ENCODE measurements around the gene GRIA4.

Gene GRIA4

DNA sequence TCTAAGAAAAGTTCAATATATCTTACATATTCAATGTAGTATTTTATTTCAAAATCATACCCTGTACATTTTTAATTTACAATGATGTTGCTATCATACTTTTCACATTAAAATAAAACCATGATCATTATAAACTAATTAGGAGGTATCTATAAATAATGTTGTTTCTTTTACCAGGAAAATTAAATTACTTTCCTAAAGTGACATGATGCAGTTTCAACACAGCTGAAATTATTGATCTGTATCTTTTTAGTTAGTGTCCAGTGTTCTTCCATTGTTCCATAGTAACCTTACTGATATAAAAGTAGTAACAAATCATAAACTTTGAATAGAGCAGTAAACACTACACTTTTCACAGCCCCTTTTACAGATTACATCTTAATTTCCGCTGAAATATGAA lies 29.7 kb downstream of the GRIA4 start:
- no peak for DNase-seq

DNA sequence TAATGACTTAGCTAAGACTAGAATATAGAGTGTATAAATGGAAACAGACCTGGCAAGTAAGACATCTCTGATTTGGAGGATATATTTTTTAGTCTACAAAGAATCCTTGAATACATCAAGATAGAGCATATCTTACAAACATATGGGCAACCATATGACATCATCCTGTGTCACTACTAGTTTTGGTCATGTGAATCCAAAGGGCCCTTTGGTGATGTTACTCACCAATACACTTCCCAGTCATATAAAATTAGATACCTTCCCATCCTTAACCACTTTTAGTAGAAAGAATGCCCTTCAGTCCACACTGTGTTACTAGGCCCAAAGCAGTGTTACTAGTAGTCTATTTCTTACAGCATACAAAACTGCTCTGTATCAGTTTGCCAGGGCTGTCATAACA lies 31.6 kb downstream of the GRIA4 start:
- no peak for DNase-seq

DNA sequence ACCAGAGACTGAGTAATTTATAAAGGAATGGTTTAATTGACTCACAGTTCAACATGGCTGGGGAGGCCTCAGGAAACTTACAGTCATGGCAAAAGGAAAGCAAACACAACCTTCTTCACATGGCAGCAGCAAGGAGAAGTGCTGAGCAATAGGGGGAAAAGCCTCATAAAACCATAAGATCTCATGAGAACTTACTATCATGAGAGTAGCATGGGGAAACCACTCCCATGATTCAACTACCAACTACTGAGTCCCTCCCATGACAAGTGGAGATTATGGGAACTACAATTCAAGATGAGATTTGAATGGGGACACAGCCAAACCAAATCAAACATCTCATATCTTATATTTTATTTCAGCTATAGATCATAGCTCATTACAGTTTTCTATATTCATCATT lies 33.0 kb downstream of the GRIA4 start:
- DNase-seq, result no peak

DNA sequence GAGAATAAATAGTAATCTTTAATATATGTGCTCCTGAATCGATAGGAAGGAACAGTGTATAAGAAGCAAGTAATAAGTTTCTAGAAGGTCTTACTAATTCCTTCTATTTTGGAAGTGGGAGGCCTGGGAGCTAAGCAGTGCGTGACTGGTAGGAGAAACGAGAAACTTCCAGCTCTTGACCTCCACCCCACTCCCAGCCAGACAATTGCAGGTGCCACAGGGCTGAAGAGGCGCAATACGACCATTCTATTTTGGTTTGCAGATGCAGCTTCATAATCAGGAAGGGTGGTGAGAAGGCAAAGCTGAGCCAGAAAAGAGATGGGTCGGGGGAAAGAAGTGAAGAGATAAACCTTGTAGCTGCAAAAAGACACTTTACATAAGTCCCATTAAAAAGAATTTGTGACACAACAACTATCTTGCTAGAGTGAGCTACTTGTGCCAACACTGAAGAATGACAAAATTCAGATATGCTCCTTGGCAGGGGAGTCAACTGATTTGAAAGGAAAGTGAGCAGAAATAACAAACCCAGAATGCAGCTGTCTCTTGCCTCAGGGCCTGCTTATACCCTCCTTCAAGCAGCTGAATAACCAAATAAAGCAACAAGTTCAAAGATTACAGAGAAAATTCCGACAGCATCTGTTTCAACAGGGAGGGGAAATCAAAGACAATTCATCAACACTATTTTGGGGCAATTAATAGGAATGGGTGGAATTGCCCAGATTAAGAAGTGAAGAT lies 35.1 kb downstream of the GRIA4 start:
- no peak for DNase-seq

DNA sequence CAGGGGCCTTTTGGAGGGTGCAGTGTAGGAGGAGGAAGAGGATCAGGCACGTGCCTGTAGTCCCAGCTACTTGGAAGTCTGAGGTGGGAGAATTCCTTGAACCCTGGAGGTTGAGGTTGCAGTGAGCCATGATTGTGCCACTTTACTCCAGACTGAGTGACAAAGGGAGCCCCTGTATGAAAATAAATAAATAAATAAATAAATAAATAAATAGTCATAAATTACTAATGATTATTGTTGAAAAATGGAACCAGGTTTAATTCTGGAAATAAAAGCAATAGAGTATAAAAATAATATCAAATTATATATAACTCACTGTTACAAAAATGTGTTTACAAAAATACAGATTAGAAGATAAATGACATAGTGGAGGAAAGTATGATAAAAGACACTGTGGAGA lies 37.9 kb downstream of the GRIA4 start:
- DNase-seq, result no peak

DNA sequence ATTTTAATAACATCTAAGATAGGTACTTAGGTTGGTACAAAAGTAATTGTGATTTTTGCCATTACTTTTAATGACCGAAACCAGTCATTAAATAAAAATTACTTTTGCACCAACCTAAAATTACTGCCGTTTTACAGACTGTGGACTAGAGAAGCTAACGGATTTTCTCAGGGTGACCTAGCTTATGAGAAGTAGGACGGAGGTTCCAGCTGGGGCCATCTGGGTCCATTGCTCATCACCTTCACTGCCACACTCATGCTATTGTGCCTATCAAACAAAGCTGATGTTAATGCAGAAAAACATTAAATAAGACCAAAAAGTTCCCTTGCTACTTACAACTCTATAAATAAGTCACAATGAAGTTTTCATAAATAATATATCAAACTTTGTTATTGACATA lies 38.9 kb downstream of the GRIA4 start:
- DNase-seq, result no peak

DNA sequence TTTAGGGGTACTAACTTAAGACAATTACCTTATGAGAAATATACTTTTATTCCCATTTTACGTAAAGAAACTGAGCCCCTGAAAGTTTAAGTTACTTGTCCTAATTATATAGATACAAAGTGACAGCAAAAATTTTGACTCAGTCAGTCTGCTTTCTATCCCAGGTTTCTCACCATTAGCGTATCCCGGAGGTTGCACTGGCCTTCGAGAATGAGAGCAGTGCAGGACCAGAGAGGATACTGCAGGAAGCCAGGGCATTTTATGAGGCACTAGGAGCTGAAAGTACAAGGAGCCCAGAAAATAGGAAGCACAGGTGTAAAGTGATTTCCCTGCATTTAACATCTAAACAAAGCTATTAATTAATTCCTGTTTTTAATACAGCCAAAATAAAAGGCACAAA lies 55.4 kb downstream of the GRIA4 start:
- DNase-seq, result no peak

DNA sequence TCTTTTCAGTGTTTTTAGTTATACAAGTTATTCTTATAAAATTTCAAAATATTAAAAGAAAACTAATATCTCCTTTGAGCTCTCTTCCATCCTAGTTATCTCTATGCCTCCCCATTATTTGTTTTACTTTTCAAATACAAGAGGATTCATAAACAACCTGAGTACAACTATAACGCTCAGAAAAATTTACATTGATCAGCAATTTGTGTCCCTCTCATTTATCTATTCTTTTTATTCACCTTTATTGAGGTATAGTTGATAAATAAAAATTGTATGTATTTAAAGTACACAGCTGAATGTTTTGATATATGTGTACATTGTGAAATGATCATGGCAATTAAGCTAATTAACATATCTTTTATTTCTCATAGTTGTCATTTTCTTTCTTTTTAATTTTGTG lies 57.6 kb downstream of the GRIA4 start:
- no peak for DNase-seq

DNA sequence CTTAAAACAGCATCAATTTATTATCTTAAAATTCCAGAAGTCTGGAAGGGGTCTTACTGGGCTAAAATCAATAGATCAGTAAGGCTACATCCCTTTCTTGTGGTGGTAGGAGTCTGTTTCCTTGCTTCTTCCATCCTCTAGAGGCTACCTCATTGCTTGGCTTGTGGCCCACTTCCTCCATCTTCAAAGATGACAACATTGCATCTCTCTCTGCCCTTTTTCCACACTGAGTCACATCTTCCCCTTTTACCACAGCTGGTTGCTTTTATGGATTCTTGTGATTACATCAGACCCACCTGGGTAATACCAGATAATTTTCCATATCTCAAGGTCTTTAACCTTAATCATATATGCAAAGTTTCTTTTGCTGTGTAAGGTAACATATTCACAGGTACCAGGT lies 60.9 kb downstream of the GRIA4 start:
- DNase-seq, result no peak

DNA sequence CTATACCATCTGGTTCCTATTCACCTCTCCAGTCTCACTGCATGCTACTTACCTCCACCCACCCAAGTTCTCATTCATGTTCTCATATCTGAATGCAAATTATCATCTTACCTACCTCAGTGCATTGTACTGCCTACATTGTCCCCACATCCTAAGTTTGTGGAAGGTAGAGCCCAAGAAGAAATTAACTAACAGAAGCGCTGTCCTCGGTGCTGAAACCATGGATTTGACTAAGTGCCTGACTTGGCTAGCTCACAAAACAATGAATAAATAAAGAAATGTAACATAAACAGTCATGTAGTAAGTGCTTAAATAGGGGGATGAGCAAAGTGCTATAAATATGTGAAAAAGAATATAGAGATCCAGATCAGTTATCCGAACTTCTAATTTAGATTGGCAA lies 63.2 kb downstream of the GRIA4 start:
- DNase-seq, result peak in 1 of 5 donors; percentile 1

DNA sequence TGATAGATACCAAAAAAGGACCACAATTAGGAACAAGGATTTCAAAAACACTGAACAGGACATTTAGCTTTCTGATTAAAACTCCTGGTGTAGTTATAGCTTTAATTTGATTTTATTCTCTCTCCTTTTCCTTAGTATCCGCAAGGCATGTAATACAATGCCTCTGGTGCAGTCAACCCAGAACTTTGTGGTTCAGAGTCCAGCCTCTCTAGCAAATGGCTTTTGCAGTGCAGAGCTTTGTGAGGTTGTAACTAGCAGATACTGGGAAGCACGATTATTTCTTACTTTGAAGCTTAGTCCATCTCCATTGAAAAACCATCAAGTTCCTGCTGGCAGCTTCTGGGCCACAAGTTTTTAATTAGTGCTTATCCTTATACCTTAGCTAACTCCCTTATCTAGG lies 79.8 kb downstream of the GRIA4 start:
- DNase-seq, result no peak

DNA sequence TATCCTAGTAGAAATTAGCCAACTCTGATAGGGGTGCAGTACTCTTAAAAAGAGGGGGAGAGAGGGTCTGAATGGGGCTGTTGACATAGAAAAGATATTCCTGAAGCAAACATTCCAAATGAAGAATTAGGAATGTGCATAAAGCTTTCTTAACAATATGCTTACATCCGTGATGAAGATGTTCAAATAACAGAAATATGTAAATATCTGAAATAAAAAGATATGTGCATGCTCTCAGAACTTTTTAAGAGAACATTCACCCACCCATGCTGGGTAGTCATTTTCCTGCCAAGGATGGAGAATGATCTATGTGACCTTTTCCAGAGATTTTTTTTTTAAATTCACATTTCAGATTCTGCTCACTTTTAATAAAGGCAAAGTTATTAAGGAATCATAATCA lies 80.6 kb downstream of the GRIA4 start:
- DNase-seq, result no peak

DNA sequence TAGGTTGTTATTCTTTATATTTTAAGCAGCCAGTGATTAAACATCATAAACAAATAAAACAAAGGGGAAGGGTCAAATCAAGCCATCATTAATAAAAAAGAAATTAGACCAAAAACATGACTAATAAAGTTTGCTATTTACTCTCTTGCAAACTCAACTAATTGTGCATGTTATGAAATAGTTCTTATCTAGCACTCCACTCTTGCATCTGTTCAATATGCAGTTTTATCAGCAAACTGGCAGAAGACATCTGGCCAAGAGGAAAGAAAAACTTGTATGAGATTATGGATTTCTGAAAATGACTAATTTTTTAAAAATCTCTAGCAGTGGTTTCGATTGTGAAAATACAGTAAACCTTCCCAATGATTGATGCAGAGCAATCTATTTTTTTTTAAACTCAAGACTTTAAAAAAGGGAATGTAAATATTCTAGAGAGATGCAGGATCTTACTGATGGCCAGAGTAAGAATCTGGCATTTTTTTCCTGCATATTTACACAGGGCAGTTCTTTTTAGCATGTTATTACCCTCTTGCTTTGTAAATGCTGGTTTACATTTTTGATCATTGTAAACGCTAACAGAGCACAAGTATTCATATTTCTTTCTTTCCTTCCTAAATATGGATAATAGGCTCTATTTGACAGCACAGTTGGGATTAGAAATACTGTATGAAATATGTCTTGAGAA lies 83.3 kb downstream of the GRIA4 start:
- no peak for DNase-seq

DNA sequence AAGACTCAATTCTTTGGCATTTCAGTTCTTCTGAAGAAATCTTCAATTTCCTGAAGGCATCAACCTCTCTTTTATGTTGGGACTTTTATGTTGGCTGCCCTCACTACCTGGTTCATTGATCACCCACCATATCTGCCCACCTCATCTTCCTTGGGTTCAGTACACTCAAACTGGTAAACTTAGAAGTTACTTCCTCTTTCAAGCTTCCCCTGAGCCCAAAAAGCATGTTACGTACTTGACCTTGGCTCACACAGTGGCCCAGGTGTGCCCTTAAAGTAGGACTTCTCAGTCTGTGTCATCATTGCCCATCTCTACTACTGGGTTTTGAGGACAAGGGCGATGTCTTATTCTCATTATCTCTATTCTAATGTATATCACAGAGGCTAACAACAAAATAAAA lies 86.1 kb downstream of the GRIA4 start:
- no peak for DNase-seq

DNA sequence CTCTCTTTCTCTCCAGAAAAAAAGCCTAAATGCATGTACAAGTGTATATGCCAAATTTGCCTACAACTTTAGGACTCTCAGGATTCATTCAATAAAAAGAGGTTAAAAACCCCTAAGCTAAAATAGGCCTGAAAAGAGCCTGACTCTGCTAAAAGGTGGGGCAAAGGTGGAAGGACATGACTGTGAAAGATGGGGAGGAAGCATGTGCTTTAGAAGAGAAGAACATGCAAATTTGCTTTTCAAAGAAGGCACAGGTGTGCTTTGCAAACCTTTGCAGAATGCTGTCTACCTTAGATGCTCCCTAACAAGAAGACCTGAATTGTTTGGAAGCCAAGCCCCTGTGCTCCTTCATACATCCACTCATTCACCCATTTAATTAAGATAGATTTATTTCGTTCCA lies 87.4 kb downstream of the GRIA4 start:
- DNase-seq, result no peak

DNA sequence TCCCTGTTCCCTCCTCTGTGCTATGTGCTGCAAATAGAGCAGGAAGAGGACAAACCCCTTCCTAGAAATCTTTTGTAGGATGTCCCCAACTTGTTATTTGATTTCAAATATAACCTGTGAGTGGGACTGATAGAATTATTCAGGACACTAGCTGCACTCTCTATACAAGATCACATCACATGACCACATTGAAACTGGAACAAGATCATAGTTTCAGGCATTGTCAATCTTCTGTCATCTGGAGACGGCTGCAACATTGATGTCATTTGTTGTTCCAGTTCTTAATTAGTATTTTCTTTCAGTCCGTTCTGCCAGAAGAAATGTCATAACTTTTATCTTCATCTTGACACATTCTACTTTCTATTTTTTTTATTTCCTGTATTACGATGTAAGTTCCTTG lies 89.3 kb downstream of the GRIA4 start:
- no peak for DNase-seq

DNA sequence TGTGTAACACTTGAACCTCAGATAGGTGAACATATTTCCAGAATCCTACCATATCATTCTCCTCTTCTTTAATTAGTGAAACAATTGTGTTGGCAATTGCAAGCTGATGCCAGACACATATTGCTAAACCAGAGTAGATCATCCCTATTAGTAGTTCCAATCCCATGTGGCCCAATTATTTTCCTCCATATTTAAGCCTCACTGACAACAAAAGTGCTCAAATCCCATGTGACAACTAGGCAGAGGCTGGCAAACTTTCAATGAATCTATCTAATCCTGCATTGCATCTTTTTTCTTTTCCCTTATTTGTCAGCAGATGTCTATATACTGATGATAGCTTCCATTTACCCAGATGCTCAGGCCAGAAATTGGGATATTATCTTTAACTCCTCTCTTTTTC lies 90.4 kb downstream of the GRIA4 start:
- DNase-seq, result no peak

DNA sequence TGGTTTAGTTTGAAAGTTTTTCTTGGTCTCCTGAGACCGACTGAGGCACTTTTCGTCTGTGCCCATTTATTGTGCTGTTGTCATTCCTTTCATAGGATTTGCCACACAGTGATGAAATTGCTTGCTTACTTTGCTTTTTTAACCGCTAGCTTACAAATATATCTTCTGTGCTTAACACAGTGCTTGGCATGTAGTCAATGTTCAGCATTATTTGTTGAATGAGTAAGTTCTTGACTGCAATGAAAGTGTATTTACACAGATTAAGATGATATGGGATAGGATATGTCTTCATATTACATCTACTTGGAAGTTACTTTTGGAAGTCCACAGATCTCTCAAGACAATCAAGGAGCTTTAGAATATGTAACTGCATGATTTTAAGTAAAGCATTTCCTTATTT lies 91.2 kb downstream of the GRIA4 start:
- no peak for DNase-seq

DNA sequence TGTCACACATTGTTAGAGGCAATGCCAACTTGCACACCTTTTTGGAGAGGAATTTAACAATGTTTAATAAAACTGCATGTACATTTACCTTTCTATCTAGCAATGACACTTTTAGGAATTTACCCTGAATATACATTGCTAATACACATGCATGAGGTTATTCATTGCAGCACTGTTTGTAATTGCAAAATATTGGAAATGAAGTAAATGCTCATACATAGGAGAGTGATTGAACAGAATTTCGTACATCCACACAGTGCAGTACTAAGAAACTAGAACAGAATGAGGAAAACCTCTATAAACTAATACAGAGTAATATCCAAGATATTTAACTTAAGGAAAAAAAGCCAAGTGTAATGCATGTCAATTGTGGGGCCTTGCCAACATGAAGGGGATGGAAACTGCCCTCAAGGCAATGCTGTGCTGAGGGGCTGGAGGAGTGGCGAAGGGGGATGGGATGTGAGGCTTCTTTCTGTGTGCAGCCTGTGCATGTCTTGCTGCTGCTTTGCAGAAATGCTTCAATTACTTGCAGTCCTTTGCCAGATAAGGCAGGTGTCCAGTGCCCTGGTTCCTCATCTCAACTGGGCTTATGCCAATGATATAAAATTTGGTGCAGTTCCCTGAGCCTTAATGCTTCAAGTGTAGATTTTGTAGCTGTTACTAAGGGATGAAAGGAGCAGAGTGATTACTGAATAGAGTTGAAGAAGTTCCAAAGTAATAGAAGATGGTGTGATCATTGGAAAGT lies 96.1 kb downstream of the GRIA4 start:
- no peak for DNase-seq

DNA sequence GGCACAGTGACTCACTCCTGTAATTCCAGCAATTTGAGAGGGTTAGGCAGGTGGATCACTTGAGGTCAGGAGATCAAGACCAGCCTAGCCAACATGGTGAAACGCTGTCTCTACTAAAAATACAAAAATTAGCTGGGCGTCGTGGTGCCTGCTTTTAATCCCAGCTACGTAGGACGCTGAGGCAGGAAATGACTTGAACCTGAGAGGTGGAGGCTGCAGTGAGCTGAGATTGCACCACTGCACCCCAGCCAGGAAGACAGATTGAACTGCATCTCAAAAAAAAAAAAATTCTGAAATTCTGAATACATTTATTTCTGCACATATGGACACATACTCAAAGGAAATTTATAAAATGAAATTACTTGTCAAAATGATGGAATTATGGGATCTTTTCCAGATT lies 103.2 kb downstream of the GRIA4 start:
- DNase-seq, result no peak

DNA sequence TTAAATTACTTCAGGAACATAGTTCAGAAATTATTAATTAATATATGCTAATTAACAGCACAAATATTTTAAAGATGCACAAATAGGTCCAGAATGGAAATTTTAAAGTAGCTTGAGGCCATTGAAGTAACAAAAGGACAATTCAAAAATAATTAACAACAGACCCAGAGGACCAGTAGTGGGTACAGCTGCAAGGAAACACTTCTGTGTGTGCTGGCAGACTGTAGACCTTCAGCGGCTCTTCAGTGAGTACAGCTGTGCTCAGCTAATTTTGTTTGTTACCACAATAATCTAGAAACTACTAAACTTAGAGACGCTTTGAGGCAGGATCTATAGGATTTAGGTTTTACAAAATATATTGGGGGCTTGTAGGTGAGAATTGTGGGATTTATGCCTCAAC lies 103.8 kb downstream of the GRIA4 start:
- DNase-seq, result no peak

DNA sequence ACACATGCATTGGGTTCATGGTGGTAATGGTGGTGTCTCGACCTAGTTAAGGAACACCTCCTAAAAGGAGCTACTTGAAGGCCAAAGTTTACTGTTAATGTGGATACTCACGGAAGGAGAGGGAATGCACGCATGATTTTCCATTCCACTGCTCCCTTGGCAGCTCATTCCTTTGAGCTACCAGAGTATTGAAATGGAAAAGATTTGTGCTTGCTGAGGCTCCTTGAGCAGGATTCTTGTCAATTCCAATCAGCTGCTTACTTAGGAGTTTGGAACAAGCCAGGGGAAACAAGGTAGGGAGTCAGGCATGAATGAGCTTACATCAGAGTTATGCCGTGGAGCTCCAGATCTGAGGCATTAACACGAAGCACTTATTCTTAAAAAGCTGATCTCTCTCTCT lies 108.8 kb downstream of the GRIA4 start:
- no peak for DNase-seq

DNA sequence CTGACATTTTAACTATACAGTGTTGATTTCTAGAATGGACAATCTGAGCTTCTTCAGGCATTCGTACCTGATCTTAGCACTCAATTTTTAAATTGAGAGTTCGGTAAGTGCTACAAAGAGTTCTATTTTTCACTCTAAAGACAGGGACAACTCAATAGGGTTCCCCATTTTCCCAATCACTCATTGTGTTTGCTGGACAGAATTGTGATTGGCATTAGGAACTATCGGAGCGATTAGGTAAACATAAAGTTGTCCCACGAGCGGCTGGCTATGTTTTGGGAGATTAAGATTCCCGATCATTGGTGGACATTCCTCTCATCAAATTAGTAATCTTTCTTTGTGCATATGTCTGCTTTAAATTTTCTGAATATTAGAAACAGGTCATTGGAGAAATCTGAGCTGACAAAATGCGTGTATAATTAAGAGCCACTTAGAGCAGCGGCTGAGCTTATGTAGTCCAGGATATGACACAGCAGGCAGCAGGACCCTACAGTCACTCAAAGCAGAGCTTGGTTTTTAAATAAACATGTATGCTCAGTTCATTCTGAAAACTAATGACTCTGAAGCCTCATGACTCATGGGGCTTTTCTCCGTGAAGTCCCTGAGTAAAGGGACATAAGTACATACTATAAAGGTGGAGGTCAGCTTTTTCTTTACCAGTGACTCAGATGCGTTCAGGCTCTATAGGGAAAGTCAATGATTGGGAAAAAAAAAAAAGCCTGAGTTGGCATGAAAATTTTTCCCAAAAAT lies 109.4 kb downstream of the GRIA4 start:
- no peak for DNase-seq
